HG02885 (cell line): Measurements from ENCODE around the gene ARHGDIA.

Experiments
- ATAC-seq: cut with Tn5 transposase; IDR thresholded peaks from one replicate; pipeline ENCODE4 v1.9.1; 2021; ENCODE audit warnings: mild to moderate bottlenecking; ENCODE audit not compliant: unreplicated experiment, poor library complexity

ARHGDIA gene

GRCh38 chr17:81831957-81832607, 39.1 kb downstream of the ARHGDIA start:
- no peak for ATAC-seq

- no peak for ATAC-seq
Observed at GRCh38 chr17:81831563-81831956, 39.6 kb downstream of the ARHGDIA start.

- ATAC-seq, result no peak
Observed at GRCh38 chr17:81829858-81830257, 41.3 kb downstream of the ARHGDIA start.

GRCh38 chr17:81828656-81829055, 42.5 kb downstream of the ARHGDIA start:
- ATAC-seq, result no peak

GRCh38 chr17:81825841-81826466, 45.2 kb downstream of the ARHGDIA start:
- ATAC-seq, result no peak

- no peak for ATAC-seq
Observed at GRCh38 chr17:81824595-81824994, 46.5 kb downstream of the ARHGDIA start.

- ATAC-seq, result no peak
Observed at GRCh38 chr17:81823820-81824550, 47.2 kb downstream of the ARHGDIA start.

GRCh38 chr17:81822996-81823819, 47.9 kb downstream of the ARHGDIA start:
- no peak for ATAC-seq

GRCh38 chr17:81822312-81822637, 48.9 kb downstream of the ARHGDIA start:
- no peak for ATAC-seq

- ATAC-seq, result no peak
Observed at GRCh38 chr17:81821603-81822311, 49.4 kb downstream of the ARHGDIA start.

- no peak for ATAC-seq
Observed at GRCh38 chr17:81821147-81821546, 50.0 kb downstream of the ARHGDIA start.

- ATAC-seq, result no peak
Observed at GRCh38 chr17:81819708-81820107, 51.4 kb downstream of the ARHGDIA start.

GRCh38 chr17:81817758-81818147, 53.4 kb downstream of the ARHGDIA start:
- ATAC-seq, result no peak
